Measurements from ENCODE around the gene DNAAF5.

The DNAAF5 gene

DNA sequence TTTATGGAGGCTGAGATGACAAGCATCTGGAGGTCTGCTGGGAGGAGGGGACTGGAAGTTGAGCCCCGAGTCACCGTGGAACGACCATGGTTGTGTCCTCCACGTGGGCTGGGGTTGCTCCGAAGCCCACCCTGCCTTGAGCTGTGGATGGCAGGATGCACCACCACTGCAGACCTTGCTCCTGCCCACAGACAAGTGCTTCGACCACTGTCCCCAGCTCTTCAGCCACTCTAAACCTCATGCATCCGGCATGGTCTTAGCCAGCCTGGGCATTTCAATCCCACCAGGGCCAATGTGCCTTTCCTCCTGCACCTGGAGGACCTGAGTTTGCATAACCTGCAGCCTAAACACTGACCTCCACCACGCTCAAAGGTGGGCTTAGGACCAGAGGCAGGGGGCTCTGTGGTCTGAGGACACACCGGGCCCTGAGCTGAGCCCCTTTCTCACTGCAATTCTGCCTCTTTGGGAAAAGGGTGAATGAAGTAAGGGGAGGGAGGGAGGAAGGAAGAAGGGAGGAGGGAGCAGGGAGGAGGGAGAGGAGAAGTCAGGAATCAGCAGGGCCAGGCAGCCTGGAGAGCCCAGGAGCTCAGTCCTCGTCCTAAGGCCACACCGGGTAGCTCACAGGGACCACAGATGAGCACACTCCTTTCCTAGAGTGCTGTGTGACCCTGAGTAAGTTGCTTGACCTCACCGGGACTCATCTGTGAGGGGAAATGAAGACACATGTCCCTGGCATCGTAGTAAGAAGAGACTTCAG, 44.8 kb upstream of the DNAAF5 start:
- Histone ChIP-seq H3K14ac (ENCODE audit: low read length in 2 of 2) (no peak overlapping the region), H3K9ac (ENCODE audit: low read length) (no peak overlapping the region), H2BK5ac (ENCODE audit: low read depth, low read length, poor library complexity, severe bottlenecking) (no peak overlapping the region), H2BK12ac (ENCODE audit: low read length in 2 of 2) (no peak overlapping the region), H3K4me3 (ENCODE audit: insufficient read depth in 1 of 2, low read depth in 1 of 2, low read length in 2 of 2) (peak overlapping the region in 1 of 2 experiments; percentile 4), H3K27me3 (ENCODE audit: control insufficient read depth in 1 of 2, insufficient read depth in 1 of 2, low read length in 2 of 2) (no peaks in the 10 kb centered on the region), H3K4me2 (ENCODE audit: low read length, poor library complexity, severe bottlenecking) (no peak overlapping the region), H3K27ac (ENCODE audit: low read length, poor library complexity, severe bottlenecking) (no peak overlapping the region), H3K4me1 (ENCODE audit: control insufficient read depth, insufficient read depth, low read depth, low read length) (no peaks in the 10 kb centered on the region), H4K91ac (ENCODE audit: low read length) (no peak overlapping the region), H2AK5ac (ENCODE audit: low read length, severe bottlenecking) (no peak overlapping the region), H3K4ac (ENCODE audit: low read depth in 1 of 2, low read length in 2 of 2) (no peak overlapping the region), H3K23ac (ENCODE audit: low read length in 2 of 2) (no peak overlapping the region), H3K36me3 (ENCODE audit: control insufficient read depth in 1 of 2, insufficient read depth in 2 of 2, low read depth in 1 of 2, low read length in 2 of 2) (peaks cover 8 to 25% of the 10 kb centered on the region in 2 experiments), H3K9me3 (ENCODE audit: control insufficient read depth, low read length) (peaks cover 17% of the 10 kb centered on the region), H2AFZ (ENCODE audit: low read depth, low read length) (no peak overlapping the region), H3K18ac (ENCODE audit: low read depth in 1 of 2, low read length in 2 of 2) (no peak overlapping the region), H2BK120ac (ENCODE audit: low read depth, low read length) (no peak overlapping the region), H2BK15ac (ENCODE audit: low read depth, poor library complexity, severe bottlenecking) (no peak overlapping the region), H3K79me1 (replicated peaks; ENCODE audit: low read length, poor library complexity, severe bottlenecking) (no peaks in the 10 kb centered on the region), H4K8ac (ENCODE audit: low read length) (no peak overlapping the region)
- DNase-seq, result no peak
- WGBS, result 92% methylated on average over 13 of the region's 13 CpGs

- 95% methylated on average over 10 of the region's 11 CpGs for WGBS
- H3K4ac ChIP-seq (ENCODE audit: low read depth in 1 of 2, low read length in 2 of 2), result no peak overlapping the region
These were observed 43.7 kb upstream of the DNAAF5 start for GRCh38 chr7:682810-683209.

GRCh38 chr7:683526-684205, 42.8 kb upstream of the DNAAF5 start:
- no peak overlapping the region for H2AFZ ChIP-seq (ENCODE audit: low read depth, low read length)
- H3K23ac ChIP-seq (ENCODE audit: low read length in 2 of 2), result no peak overlapping the region
- no peak overlapping the region for H3K4ac ChIP-seq (ENCODE audit: low read depth in 1 of 2, low read length in 2 of 2)
- H3K4me3 ChIP-seq (ENCODE audit: insufficient read depth in 1 of 2, low read depth in 1 of 2, low read length in 2 of 2), result no peak overlapping the region
- H2BK15ac ChIP-seq (ENCODE audit: low read depth, poor library complexity, severe bottlenecking), result no peak overlapping the region
- H4K91ac ChIP-seq (ENCODE audit: low read length), result peak overlapping the region; percentile 72
- no peak overlapping the region for H3K27ac ChIP-seq (ENCODE audit: low read length, poor library complexity, severe bottlenecking)
- H3K4me2 ChIP-seq (ENCODE audit: low read length, poor library complexity, severe bottlenecking), result no peak overlapping the region
- H3K27me3 ChIP-seq (ENCODE audit: control insufficient read depth in 1 of 2, insufficient read depth in 1 of 2, low read length in 2 of 2), result no peaks in the 10 kb centered on the region
- no peak overlapping the region for H3K9ac ChIP-seq (ENCODE audit: low read length)
- peaks cover 8 to 25% of the 10 kb centered on the region in 2 experiments for H3K36me3 ChIP-seq (ENCODE audit: control insufficient read depth in 1 of 2, insufficient read depth in 2 of 2, low read depth in 1 of 2, low read length in 2 of 2)
- H3K14ac ChIP-seq (ENCODE audit: low read length in 2 of 2), result no peak overlapping the region
- H2BK5ac ChIP-seq (ENCODE audit: low read depth, low read length, poor library complexity, severe bottlenecking), result no peak overlapping the region
- no peak overlapping the region for H2BK120ac ChIP-seq (ENCODE audit: low read depth, low read length)
- H3K18ac ChIP-seq (ENCODE audit: low read depth in 1 of 2, low read length in 2 of 2), result no peak overlapping the region
- DNase-seq, result no peak
- peaks cover 32% of the 10 kb centered on the region for H3K9me3 ChIP-seq (ENCODE audit: control insufficient read depth, low read length)
- H3K79me1 ChIP-seq (replicated peaks; ENCODE audit: low read length, poor library complexity, severe bottlenecking), result peaks cover 1% of the 10 kb centered on the region
- H3K4me1 ChIP-seq (ENCODE audit: control insufficient read depth, insufficient read depth, low read depth, low read length), result no peaks in the 10 kb centered on the region
- H4K8ac ChIP-seq (ENCODE audit: low read length), result no peak overlapping the region
- no peak overlapping the region for H2AK5ac ChIP-seq (ENCODE audit: low read length, severe bottlenecking)
- 93% methylated on average over 19 of the region's 19 CpGs for WGBS
- no peak overlapping the region for H2BK12ac ChIP-seq (ENCODE audit: low read length in 2 of 2)

More at GRCh38 chr7:682810-683209, 43.7 kb upstream of the DNAAF5 start:
- DNase-seq, result no peak
- H2AFZ ChIP-seq (ENCODE audit: low read depth, low read length), result no peak overlapping the region
- H3K27ac ChIP-seq (ENCODE audit: low read length, poor library complexity, severe bottlenecking), result no peak overlapping the region
- H2BK12ac ChIP-seq (ENCODE audit: low read length in 2 of 2), result no peak overlapping the region
- H3K27me3 ChIP-seq (ENCODE audit: control insufficient read depth in 1 of 2, insufficient read depth in 1 of 2, low read length in 2 of 2), result no peaks in the 10 kb centered on the region
- H3K23ac ChIP-seq (ENCODE audit: low read length in 2 of 2), result no peak overlapping the region
- no peak overlapping the region for H2BK15ac ChIP-seq (ENCODE audit: low read depth, poor library complexity, severe bottlenecking)
- no peaks in the 10 kb centered on the region for H3K4me1 ChIP-seq (ENCODE audit: control insufficient read depth, insufficient read depth, low read depth, low read length)
- H2AK5ac ChIP-seq (ENCODE audit: low read length, severe bottlenecking), result no peak overlapping the region
- H3K4me3 ChIP-seq (ENCODE audit: insufficient read depth in 1 of 2, low read depth in 1 of 2, low read length in 2 of 2), result no peak overlapping the region
- H2BK5ac ChIP-seq (ENCODE audit: low read depth, low read length, poor library complexity, severe bottlenecking), result no peak overlapping the region
- H2BK120ac ChIP-seq (ENCODE audit: low read depth, low read length), result no peak overlapping the region
- H3K36me3 ChIP-seq (ENCODE audit: control insufficient read depth in 1 of 2, insufficient read depth in 2 of 2, low read depth in 1 of 2, low read length in 2 of 2), result peaks cover 8 to 20% of the 10 kb centered on the region in 2 experiments
- H3K18ac ChIP-seq (ENCODE audit: low read depth in 1 of 2, low read length in 2 of 2), result no peak overlapping the region
- H3K9me3 ChIP-seq (ENCODE audit: control insufficient read depth, low read length), result peaks cover 27% of the 10 kb centered on the region
- H3K79me1 ChIP-seq (replicated peaks; ENCODE audit: low read length, poor library complexity, severe bottlenecking), result no peaks in the 10 kb centered on the region
- H3K14ac ChIP-seq (ENCODE audit: low read length in 2 of 2), result no peak overlapping the region
- no peak overlapping the region for H4K8ac ChIP-seq (ENCODE audit: low read length)
- H3K4me2 ChIP-seq (ENCODE audit: low read length, poor library complexity, severe bottlenecking), result no peak overlapping the region
- H3K9ac ChIP-seq (ENCODE audit: low read length), result no peak overlapping the region
- no peak overlapping the region for H4K91ac ChIP-seq (ENCODE audit: low read length)

DNA sequence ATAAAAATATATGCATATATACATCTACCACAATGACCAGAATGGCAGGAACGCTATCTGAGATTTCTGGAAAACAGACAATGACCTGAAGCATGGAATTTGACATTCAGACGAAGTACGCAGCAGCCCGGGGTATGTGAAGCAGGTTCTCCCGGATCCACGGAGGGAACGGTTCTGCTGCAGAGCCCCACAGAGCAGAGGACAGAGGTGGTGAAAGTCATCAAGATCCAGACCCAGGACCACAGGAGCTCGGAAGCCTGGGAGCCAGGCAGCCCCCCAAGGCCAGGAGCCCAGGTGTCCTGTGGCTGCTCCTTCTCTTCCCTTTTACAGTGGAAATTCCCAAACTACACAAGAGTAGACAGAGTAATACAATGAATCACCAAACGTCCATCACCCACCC, 42.1 kb upstream of the DNAAF5 start:
- H3K9ac ChIP-seq (ENCODE audit: low read length), result no peak overlapping the region
- no peak overlapping the region for H2BK12ac ChIP-seq (ENCODE audit: low read length in 2 of 2)
- no peak overlapping the region for H3K4ac ChIP-seq (ENCODE audit: low read depth in 1 of 2, low read length in 2 of 2)
- H3K4me3 ChIP-seq (ENCODE audit: insufficient read depth in 1 of 2, low read depth in 1 of 2, low read length in 2 of 2), result no peak overlapping the region
- H3K18ac ChIP-seq (ENCODE audit: low read depth in 1 of 2, low read length in 2 of 2), result no peak overlapping the region
- no peak overlapping the region for H2BK15ac ChIP-seq (ENCODE audit: low read depth, poor library complexity, severe bottlenecking)
- 92% methylated on average over 9 of the region's 9 CpGs for WGBS
- no peak overlapping the region for H2BK5ac ChIP-seq (ENCODE audit: low read depth, low read length, poor library complexity, severe bottlenecking)
- H2AK5ac ChIP-seq (ENCODE audit: low read length, severe bottlenecking), result no peak overlapping the region
- no peaks in the 10 kb centered on the region for H3K4me1 ChIP-seq (ENCODE audit: control insufficient read depth, insufficient read depth, low read depth, low read length)
- H3K23ac ChIP-seq (ENCODE audit: low read length in 2 of 2), result no peak overlapping the region
- peaks cover 35% of the 10 kb centered on the region for H3K9me3 ChIP-seq (ENCODE audit: control insufficient read depth, low read length)
- H3K27me3 ChIP-seq (ENCODE audit: control insufficient read depth in 1 of 2, insufficient read depth in 1 of 2, low read length in 2 of 2), result no peaks in the 10 kb centered on the region
- peaks cover 3 to 25% of the 10 kb centered on the region in 2 experiments for H3K36me3 ChIP-seq (ENCODE audit: control insufficient read depth in 1 of 2, insufficient read depth in 2 of 2, low read depth in 1 of 2, low read length in 2 of 2)
- no peak overlapping the region for H3K4me2 ChIP-seq (ENCODE audit: low read length, poor library complexity, severe bottlenecking)
- no peak overlapping the region for H3K14ac ChIP-seq (ENCODE audit: low read length in 2 of 2)
- peaks cover 1% of the 10 kb centered on the region for H3K79me1 ChIP-seq (replicated peaks; ENCODE audit: low read length, poor library complexity, severe bottlenecking)
- no peak overlapping the region for H2BK120ac ChIP-seq (ENCODE audit: low read depth, low read length)
- H4K91ac ChIP-seq (ENCODE audit: low read length), result no peak overlapping the region
- DNase-seq, result no peak
- H3K27ac ChIP-seq (ENCODE audit: low read length, poor library complexity, severe bottlenecking), result no peak overlapping the region
- H4K8ac ChIP-seq (ENCODE audit: low read length), result no peak overlapping the region
- H2AFZ ChIP-seq (ENCODE audit: low read depth, low read length), result no peak overlapping the region

Data from mesenchymal stem cell (in vitro differentiated cells and primary cell).